ENCODE results near the gene GGT6.
"Not testable (repeated sequence)": the region's sequence is repeated elsewhere in the genome, so short reads cannot be mapped to it uniquely, and the experiment has no call there.

The GGT6 gene

DNA sequence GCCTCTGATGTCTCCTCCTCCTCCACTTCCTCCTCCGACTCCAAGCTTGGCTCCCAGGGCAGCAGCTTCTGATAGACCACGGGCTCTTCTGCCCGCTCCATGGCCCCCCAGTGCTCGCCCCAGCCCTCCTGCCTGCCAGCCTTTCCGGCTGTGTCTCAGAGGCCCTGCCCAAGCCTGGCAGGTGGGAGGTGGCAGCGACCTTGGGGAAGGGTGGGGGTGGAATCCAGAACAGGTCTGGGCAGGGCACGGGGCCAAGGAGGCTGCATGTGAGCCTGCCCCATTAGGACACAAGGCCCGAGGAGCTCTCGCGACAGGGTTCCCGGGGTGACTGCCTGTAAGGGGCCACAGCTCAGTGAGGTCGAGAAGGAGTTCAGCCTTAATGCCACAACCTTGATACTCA, at the start of gene GGT6:
Gene GGT6, minus strand, starts transcription at position 157 of the 400 bp plus-strand sequence. Its CDS starts 56 bp downstream, at position 101.
- FAIRE-seq = no peak

DNA sequence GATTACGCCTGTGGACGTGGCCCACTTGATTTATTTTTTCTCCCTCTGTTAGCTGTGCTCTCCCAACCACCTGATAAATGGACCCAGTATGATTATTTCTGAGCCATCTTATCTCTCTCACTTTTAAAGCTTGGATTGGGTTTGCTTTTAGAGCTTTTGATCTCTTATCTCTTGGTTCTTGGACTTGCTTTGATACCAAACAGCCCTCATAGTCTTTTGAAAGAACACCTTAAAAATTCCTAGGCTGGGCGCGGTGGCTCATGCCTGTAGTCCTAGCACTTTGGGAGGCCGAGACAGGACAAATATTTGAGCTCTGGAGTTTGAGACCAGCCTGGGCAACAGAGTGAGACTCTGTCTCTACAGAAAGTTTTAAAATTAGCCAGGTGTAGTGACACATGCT, 49.8 kb upstream of the GGT6 start:
- FAIRE-seq = no peak

DNA sequence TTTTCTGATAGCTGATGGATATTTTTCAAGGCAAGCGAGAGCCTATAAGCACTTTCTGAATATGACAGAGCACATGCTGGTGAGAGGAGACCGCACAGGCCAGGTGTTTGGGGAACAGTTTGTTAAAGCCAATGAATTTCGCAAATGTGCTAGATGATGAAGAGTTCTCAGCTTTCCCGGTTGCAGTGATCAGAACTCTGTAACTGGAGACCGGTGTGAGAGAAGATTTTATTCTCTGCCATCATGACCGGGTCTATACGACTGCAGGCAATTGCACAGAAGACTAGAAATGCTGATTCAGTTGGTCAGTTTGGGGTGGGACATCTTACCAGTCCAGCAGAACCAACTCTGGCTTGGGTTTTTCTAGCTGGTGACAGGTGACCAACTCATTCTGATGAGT, 49.4 kb upstream of the GGT6 start:
- FAIRE-seq = no peak

DNA sequence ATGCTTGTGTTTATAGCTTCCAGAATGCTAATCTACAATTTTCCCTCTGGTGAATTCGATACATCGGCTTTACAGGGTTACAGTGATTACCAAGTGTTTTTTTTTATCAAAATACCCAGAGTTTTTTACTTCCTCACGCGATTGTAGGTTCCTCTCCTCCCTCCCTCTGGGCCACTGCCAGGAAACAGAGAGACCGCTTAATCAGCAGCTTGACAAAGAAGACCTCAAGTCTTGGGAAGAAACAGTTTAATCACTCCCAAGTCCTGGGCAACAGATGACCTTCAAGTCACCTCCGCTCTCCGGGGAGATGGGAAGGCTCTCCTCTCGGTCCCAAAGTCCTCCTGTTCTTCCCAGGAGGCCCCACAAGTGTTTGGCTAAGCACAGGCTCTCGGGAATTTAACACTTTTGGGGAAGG, 47.4 kb upstream of the GGT6 start:
- FAIRE-seq = no peak

GRCh38 chr17:4607261-4607741, 46.9 kb upstream of the GGT6 start:
- no peak for FAIRE-seq

DNA sequence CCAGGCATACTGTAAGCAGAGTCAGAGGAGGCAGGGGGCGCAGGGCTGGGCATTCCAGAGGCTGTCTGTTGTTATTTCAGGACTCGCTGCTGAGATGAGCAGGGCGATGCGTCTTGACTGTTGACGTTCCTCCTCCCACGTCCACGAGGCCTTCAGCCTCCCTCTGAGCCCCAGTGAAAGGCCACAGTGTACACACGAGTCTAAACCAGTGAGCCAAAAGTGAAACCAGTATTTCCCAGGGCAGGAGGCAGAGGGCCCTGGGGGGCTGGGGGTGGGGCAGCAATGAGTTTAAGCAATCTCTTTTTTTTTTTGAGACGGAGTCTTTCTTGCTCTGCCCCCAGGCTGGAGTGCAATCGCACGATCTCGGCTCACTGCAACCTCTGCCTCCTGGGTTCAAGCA, 45.4 kb upstream of the GGT6 start:
- FAIRE-seq = no peak

GRCh38 chr17:4604736-4605135, 44.4 kb upstream of the GGT6 start:
- FAIRE-seq = not testable (repeated sequence)

DNA sequence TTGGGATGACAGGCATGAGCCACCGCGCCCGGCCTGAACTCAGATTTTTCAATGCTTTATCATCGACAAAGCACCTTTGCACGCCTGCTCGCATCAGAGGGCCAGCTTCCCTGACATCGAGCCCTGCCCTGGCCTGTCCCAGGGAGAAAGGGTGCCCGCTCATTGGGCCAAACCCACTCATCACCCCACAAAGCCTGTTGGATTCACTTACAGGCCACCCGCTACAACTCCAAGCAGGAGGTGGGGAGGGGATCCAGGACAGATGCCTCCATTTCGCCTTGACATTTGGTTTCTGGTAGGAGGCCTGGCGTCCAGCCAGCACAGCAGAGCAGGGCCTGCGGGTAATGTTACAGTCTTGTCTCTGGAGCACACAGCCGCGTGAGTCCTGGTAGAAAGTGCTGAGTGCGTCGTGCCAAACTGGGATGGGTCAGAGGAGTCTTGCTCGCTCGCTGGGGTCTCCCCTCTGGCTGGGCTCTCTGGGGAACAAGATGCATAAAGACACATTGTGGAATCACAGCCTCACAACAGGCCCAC, 43.8 kb upstream of the GGT6 start:
- FAIRE-seq = no peak

GRCh38 chr17:4602041-4602440, 41.7 kb upstream of the GGT6 start:
- no peak for FAIRE-seq

DNA sequence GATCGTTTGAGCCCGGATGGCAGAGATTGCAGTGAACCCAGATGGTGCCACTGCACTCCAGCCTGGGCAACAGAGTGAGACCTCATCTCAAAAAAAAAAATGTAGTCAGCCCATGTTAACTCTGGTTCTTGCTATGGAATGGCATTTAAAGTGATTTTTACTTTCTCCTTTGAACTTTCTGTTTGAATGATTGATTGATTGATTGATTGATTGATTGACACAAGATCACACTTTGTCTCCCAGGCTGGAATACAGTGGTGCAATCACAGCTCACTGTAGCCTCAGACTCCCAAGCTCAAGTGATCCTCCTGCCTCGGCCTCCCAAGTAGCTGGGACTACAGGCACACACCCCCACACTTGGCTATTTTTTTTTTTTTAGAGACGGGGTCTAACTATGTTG, 40.9 kb upstream of the GGT6 start:
- no peak for FAIRE-seq

GRCh38 chr17:4600563-4600962, 40.2 kb upstream of the GGT6 start:
- FAIRE-seq = no peak

GRCh38 chr17:4599505-4600281, 39.3 kb upstream of the GGT6 start:
- no peak for FAIRE-seq

GRCh38 chr17:4598776-4599504, 38.6 kb upstream of the GGT6 start:
- no peak for FAIRE-seq

GRCh38 chr17:4597975-4598374, 37.6 kb upstream of the GGT6 start:
- FAIRE-seq = no peak

DNA sequence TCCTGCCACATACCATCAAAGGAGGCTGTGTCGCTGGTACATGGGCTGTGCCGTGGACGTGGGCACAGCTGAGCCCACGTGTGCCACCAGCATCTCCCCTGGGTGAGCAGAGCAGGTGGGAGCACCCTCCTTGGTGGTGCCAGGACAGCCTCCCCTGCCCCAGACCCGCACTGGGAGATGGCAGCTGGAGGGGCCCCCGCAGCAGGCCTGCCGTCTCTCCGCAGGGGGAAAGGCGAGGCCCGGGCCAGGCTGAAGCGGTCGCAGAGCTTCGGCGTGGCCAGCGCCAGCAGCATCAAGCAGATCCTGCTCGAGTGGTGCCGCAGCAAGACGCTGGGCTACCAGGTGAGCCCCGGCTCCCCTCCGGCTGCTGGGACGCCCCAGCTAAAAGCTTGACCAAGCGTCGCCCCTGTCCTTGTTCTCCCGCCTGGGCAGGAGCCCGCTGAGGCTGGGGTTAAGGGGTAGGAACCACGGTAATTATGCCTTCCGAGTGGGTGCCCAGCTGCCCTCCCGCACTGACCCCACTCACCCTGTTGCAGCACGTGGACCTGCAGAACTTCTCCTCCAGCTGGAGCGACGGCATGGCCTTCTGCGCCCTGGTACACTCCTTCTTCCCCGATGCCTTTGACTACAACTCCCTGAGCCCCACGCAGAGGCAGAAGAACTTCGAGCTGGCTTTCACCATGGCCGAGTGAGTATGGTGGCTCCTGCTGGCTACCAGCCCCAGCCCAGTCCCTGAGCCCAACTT, 36.4 kb upstream of the GGT6 start:
- no peak for FAIRE-seq

GRCh38 chr17:4595685-4596342, 35.4 kb upstream of the GGT6 start:
- not testable (repeated sequence) for FAIRE-seq

GRCh38 chr17:4594931-4595684, 34.7 kb upstream of the GGT6 start:
- FAIRE-seq = no peak

DNA sequence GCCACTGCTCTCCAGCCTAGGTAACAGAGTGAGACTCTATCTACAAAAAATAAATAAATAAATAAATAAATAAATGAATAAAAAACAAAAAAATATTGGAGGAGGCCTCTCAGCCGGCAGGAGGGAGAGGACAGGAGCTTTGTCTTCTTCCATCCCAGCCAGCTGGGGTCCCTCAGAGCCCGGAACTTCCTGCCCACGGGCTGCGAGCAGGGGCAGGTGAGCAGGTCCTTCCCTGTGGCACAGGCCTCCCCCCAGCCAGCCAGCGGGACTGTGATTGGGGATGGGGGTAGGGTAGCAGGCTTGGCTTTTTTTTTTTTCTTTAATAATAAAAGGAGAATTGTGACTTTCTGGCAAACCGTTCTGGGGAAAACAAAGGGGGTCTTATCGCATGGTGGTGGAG, 34.0 kb upstream of the GGT6 start:
- FAIRE-seq = no peak

GRCh38 chr17:4593021-4593421, 32.6 kb upstream of the GGT6 start:
- FAIRE-seq = no peak

DNA sequence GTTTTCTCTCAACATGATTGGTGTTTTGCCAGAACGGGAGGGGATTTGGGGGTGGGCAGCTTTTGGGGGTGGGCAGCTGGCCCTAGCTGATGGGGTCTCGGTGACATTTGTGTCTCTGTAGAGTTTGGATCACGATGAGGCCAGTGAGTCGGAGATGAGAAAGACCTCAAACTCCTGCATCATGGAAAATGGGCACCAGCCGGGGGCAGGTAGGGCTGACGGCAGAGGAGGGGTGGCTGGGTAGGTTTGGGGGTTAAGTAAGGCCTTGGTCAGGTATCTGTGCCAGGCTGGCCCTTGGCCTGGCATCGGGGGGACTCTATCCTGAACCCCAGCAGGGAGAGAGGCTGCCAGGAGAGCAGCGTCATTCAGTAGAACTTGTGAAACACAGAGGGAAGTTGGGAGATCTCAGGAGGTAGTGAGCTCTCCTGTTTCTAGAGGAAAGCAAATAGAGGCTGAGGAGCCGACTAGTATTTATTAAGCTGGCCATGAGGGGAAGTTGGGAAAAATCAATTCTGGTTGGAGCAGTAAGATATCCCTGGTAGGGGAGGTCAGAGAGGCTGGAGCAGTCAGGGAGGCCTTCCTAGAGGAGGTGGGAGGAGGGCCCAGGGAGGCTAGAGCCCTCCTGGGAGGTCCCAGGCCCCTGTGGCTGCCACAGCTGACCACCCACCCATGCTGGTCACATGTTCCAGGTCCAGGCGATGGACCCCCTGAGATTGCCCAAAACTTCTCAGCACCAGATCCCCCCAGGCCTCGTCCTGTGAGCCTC, 32.0 kb upstream of the GGT6 start:
- FAIRE-seq = no peak

GRCh38 chr17:4591529-4591928, 31.2 kb upstream of the GGT6 start:
- FAIRE-seq = no peak

Data from endometrium (tissue), 2 donors.